Activated CD8-positive, alpha-beta memory T cell treated with anti-CD3 and anti-CD28 coated beads for 4 hours (primary cell): ENCODE results near the gene GMEB2.
A peak's percentile ranks its signal among the peaks of the same experiment; 100 is the strongest.
"Not testable (repeated sequence)": the region's sequence is repeated elsewhere in the genome, so short reads cannot be mapped to it uniquely, and the experiment has no call there.

ENCODE experiments used
- DNase-seq, 2 donors: peaks; one replicate each; pipeline ENCODE4 v3.0.0-alpha.2; 2020; ENCODE audit warnings: low read depth in 2 of 2

Gene GMEB2

GRCh38 chr20:63626424-63627128 lies at the start of gene GMEB2:
TSS of gene GMEB2 (minus strand) at chr20:63627101. CDS start at chr20:63619397, 7,704 bp downstream.
- DNase-seq, result peak in 1 of 2 donors; percentile 46

GRCh38 chr20:63675681-63676368 lies 48.9 kb upstream of the GMEB2 start:
- no peak for DNase-seq

- no peak for DNase-seq
Measured at GRCh38 chr20:63673951-63674350, 47.0 kb upstream of the GMEB2 start.

- no peak for DNase-seq
Measured at GRCh38 chr20:63672666-63673065, 45.8 kb upstream of the GMEB2 start.

- not testable (repeated sequence) for DNase-seq
Measured at GRCh38 chr20:63671695-63672094, 44.8 kb upstream of the GMEB2 start.

- DNase-seq, result no peak
Measured at GRCh38 chr20:63668351-63668750, 41.5 kb upstream of the GMEB2 start.

GRCh38 chr20:63667858-63668257 lies 41.0 kb upstream of the GMEB2 start:
- no peak for DNase-seq

GRCh38 chr20:63665708-63666107 lies 38.8 kb upstream of the GMEB2 start:
- no peak for DNase-seq

- DNase-seq, result no peak
Measured at GRCh38 chr20:63664861-63665594, 38.1 kb upstream of the GMEB2 start.

GRCh38 chr20:63664143-63664851 lies 37.4 kb upstream of the GMEB2 start:
- DNase-seq, result no peak

- DNase-seq, result no peak
Measured at GRCh38 chr20:63663332-63664066, 36.6 kb upstream of the GMEB2 start.

- no peak for DNase-seq
Measured at GRCh38 chr20:63662813-63663189, 35.9 kb upstream of the GMEB2 start.

GRCh38 chr20:63661959-63662812 lies 35.3 kb upstream of the GMEB2 start:
- DNase-seq, result no peak

- no peak for DNase-seq
Measured at GRCh38 chr20:63661108-63661507, 34.2 kb upstream of the GMEB2 start.

- no peak for DNase-seq
Measured at GRCh38 chr20:63660622-63661021, 33.7 kb upstream of the GMEB2 start.

GRCh38 chr20:63660174-63660573 lies 33.3 kb upstream of the GMEB2 start:
- DNase-seq, result not testable (repeated sequence)

- no peak for DNase-seq
Measured at GRCh38 chr20:63659370-63659769, 32.5 kb upstream of the GMEB2 start.

GRCh38 chr20:63658749-63659187 lies 31.9 kb upstream of the GMEB2 start:
- DNase-seq, result no peak

GRCh38 chr20:63657937-63658748 lies 31.2 kb upstream of the GMEB2 start, which contains the start of gene RTEL1:
TSS of gene RTEL1 (plus strand) at chr20:63658312. CDS start at chr20:63659403, 1,091 bp downstream.
- DNase-seq, result peak; percentile 75 to 82
